Epithelial cell of esophagus (primary cell): ENCODE results near the gene CCDC32.

Source experiments
- DNase-seq: peaks from one replicate; pipeline ENCODE4 v3.0.0; 2010; ENCODE audit warnings: low read depth
- H3K4me3 ChIP-seq: 2 replicates; pipeline ENCODE4 v1.5.1; 2011; ENCODE audit warnings: mild to moderate bottlenecking, low read length, control low read depth
- CTCF ChIP-seq: IDR thresholded peaks from 2 replicates; pipeline ENCODE4 v1.5.1; 2011; ENCODE audit warnings: low read depth, mild to moderate bottlenecking, low read length, control low read depth, inconsistent platforms; ENCODE audit not compliant: insufficient read depth; ENCODE audit errors: missing control alignments

The CCDC32 gene

GRCh38 chr15:40564591-40565332 lies at the start of gene CCDC32:
Gene CCDC32 (minus strand): TSS chr15:40565042. CDS start chr15:40563015, 2,027 bp downstream.
- peak within 1 kb of the TSS; percentile 98 for H3K4me3 ChIP-seq
- peak; percentile 99 for DNase-seq
- TF ChIP-seq CTCF, result no peak

- no peak overlapping the region for H3K4me3 ChIP-seq
- no peak for DNase-seq
- no peak for TF ChIP-seq CTCF
These were observed 48.2 kb upstream of the CCDC32 start for GRCh38 chr15:40613080-40613479.

GRCh38 chr15:40603935-40604334 lies 39.1 kb upstream of the CCDC32 start:
- no peak overlapping the region for H3K4me3 ChIP-seq
- TF ChIP-seq CTCF, result no peak
- no peak for DNase-seq

GRCh38 chr15:40600956-40601355 lies 36.1 kb upstream of the CCDC32 start:
- TF ChIP-seq CTCF, result no peak
- DNase-seq, result no peak

GRCh38 chr15:40598672-40599071 lies 33.8 kb upstream of the CCDC32 start:
- TF ChIP-seq CTCF, result no peak
- H3K4me3 ChIP-seq, result no peak overlapping the region
- no peak for DNase-seq

More at GRCh38 chr15:40600956-40601355, 36.1 kb upstream of the CCDC32 start:
- H3K4me3 ChIP-seq, result no peak overlapping the region

- H3K4me3 ChIP-seq, result no peak overlapping the region
- TF ChIP-seq CTCF, result no peak
These were observed 33.3 kb upstream of the CCDC32 start for GRCh38 chr15:40598126-40598525.

GRCh38 chr15:40597024-40597423 lies 32.2 kb upstream of the CCDC32 start:
- no peak for DNase-seq
- TF ChIP-seq CTCF, result no peak
- no peak overlapping the region for H3K4me3 ChIP-seq

More at GRCh38 chr15:40598126-40598525, 33.3 kb upstream of the CCDC32 start:
- peak; percentile 70 for DNase-seq
